KMS-11 (cell line): ENCODE data around the gene ADGRG6.

Experiments used
- H2AFZ ChIP-seq: fragments of 200-600 bp; sonication (generic); 2 replicates; pipeline ENCODE4 v1.6.1; 2016; ENCODE audit warnings: antibody characterized with exemption, mixed run types, low read depth
- H3K27ac ChIP-seq: fragments of 200-600 bp; sonication (generic); 2 replicates; pipeline ENCODE4 v1.6.1; 2016; ENCODE audit warnings: mild to moderate bottlenecking, mixed run types
- H3K27me3 ChIP-seq: fragments of 200-600 bp; sonication (generic); 2 replicates; pipeline ENCODE4 v1.6.1; 2017; ENCODE audit warnings: mild to moderate bottlenecking, low read depth, mixed run types, moderate library complexity; ENCODE audit not compliant: insufficient read depth
- H3K36me3 ChIP-seq: fragments of 200-600 bp; sonication (generic); 2 replicates; pipeline ENCODE4 v1.6.1; 2017; ENCODE audit warnings: mild to moderate bottlenecking, mixed run types; ENCODE audit not compliant: insufficient read depth
- H3K4me1 ChIP-seq: fragments of 200-600 bp; sonication (generic); 2 replicates; pipeline ENCODE4 v1.6.1; 2016; ENCODE audit warnings: mild to moderate bottlenecking, low read depth, mixed run types; ENCODE audit not compliant: poor library complexity, severe bottlenecking
- H3K4me2 ChIP-seq: fragments of 200-600 bp; sonication (generic); 2 replicates; pipeline ENCODE4 v1.7.0; 2016; ENCODE audit warnings: mild to moderate bottlenecking, mixed run types
- H3K4me3 ChIP-seq: fragments of 200-600 bp; sonication (generic); IDR thresholded peaks from 2 replicates; pipeline ENCODE4 v1.6.1; 2017; ENCODE audit warnings: low read depth, low read length, mixed read lengths; ENCODE audit not compliant: insufficient read depth
- H3K79me2 ChIP-seq: fragments of 200-600 bp; sonication (generic); 2 replicates; pipeline ENCODE4 v1.6.1; 2016; ENCODE audit warnings: low read depth, mixed run types; ENCODE audit not compliant: insufficient read depth
- H3K9ac ChIP-seq: fragments of 200-600 bp; sonication (generic); 2 replicates; pipeline ENCODE4 v1.6.1; 2016; ENCODE audit warnings: mild to moderate bottlenecking, mixed run types
- H4K20me1 ChIP-seq: fragments of 200-600 bp; sonication (generic); 2 replicates; pipeline ENCODE4 v1.6.1; 2016; ENCODE audit warnings: mild to moderate bottlenecking, mixed run types; ENCODE audit not compliant: insufficient read depth
- TF ChIP-seq, protein P1 (sequence below): fragments of 200-600 bp; sonication (generic); conservative IDR thresholded peaks from 2 replicates; pipeline ENCODE4 v1.6.1; 2017; ENCODE audit warnings: low read depth, mild to moderate bottlenecking, antibody characterized with exemption, low read length, moderate library complexity, mixed read lengths

ADGRG6 gene

GRCh38 chr6:142322066-142322465 lies 20.3 kb downstream of the ADGRG6 start:
- Histone ChIP-seq H4K20me1 (no peaks in the 10 kb centered on the region), H3K27me3 (no peaks in the 10 kb centered on the region), H3K4me1 (peaks cover 5% of the 10 kb centered on the region), H3K27ac (no peak overlapping the region), H2AFZ (no peak overlapping the region), H3K79me2 (no peaks in the 10 kb centered on the region), H3K9ac (no peak overlapping the region), H3K4me2 (no peak overlapping the region), H3K4me3 (no peak overlapping the region), H3K36me3 (no peaks in the 10 kb centered on the region)
- TF ChIP-seq, protein P1, sequence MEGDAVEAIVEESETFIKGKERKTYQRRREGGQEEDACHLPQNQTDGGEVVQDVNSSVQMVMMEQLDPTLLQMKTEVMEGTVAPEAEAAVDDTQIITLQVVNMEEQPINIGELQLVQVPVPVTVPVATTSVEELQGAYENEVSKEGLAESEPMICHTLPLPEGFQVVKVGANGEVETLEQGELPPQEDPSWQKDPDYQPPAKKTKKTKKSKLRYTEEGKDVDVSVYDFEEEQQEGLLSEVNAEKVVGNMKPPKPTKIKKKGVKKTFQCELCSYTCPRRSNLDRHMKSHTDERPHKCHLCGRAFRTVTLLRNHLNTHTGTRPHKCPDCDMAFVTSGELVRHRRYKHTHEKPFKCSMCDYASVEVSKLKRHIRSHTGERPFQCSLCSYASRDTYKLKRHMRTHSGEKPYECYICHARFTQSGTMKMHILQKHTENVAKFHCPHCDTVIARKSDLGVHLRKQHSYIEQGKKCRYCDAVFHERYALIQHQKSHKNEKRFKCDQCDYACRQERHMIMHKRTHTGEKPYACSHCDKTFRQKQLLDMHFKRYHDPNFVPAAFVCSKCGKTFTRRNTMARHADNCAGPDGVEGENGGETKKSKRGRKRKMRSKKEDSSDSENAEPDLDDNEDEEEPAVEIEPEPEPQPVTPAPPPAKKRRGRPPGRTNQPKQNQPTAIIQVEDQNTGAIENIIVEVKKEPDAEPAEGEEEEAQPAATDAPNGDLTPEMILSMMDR: no peak

DNA sequence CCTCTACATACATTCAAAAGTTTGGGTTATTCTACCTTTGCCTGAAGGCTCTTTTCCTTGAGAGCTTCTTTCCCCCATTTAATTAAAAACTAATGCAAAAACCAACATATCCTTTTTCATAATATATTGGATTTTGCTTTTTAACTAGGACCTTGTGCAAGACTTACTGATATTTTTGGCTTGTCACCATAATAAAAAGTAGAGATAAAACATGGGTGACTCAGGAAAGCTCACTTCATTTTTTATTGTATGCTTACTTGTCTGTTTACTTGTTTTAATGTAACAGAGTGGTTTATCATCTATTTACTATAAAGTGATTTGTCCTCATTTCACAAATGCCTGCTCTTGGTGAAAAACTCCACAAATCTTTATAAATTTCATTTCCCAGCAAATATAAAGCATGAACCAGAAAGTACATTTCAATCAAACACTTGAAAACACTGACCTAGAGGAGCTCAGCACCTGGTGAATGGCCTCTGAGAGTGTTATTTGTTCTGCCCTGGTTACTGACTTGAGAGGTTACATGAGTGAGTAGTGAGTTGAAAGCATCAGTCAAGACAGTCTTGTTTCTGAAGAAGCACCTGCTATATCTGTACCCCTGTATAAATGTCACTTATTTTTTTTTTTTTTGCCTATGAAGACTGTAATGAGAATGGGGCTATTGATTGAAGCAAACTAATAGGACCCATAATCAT lies 20.8 kb downstream of the ADGRG6 start:
- Histone ChIP-seq H3K36me3 (no peaks in the 10 kb centered on the region), H4K20me1 (no peaks in the 10 kb centered on the region), H2AFZ (no peak overlapping the region), H3K4me1 (no peaks in the 10 kb centered on the region), H3K4me2 (no peak overlapping the region), H3K27ac (no peak overlapping the region), H3K79me2 (no peaks in the 10 kb centered on the region), H3K27me3 (no peaks in the 10 kb centered on the region), H3K4me3 (no peak overlapping the region), H3K9ac (no peak overlapping the region)
- TF ChIP-seq, protein P1: no peak

GRCh38 chr6:142323377-142323776 lies 21.6 kb downstream of the ADGRG6 start:
- H3K27ac ChIP-seq: no peak overlapping the region

DNA sequence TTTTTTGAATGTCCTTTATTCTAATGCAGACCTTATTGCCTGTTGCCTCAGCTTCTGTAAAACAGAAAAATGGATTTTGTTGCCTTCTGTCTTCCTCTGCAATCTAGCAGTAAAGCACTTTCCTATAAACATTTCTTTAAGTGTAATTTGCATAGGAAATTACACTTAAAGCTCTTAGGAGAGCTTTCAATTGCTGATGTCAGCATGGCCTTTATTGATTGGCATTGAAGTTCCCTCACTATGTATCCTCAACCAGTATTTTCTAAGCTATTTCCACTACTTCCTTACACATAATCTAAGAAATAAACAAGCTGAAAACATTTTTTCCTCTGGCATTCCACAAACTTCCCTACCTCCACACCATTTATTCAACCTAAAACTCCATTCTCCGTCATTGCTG lies 22.3 kb downstream of the ADGRG6 start:
- H3K36me3 ChIP-seq: no peaks in the 10 kb centered on the region
- H4K20me1 ChIP-seq: no peaks in the 10 kb centered on the region
- no peak overlapping the region for H2AFZ ChIP-seq
- no peak overlapping the region for H3K9ac ChIP-seq
- no peaks in the 10 kb centered on the region for H3K4me1 ChIP-seq
- no peaks in the 10 kb centered on the region for H3K79me2 ChIP-seq
- H3K4me2 ChIP-seq: no peak overlapping the region
- H3K27ac ChIP-seq: no peak overlapping the region
- no peak overlapping the region for H3K4me3 ChIP-seq
- no peaks in the 10 kb centered on the region for H3K27me3 ChIP-seq
- TF ChIP-seq, protein P1: no peak

More at GRCh38 chr6:142323377-142323776, 21.6 kb downstream of the ADGRG6 start:
- TF ChIP-seq, protein P1: no peak
- no peak overlapping the region for H3K9ac ChIP-seq
- no peaks in the 10 kb centered on the region for H4K20me1 ChIP-seq
- no peak overlapping the region for H3K4me2 ChIP-seq
- no peaks in the 10 kb centered on the region for H3K4me1 ChIP-seq
- no peak overlapping the region for H3K4me3 ChIP-seq
- no peaks in the 10 kb centered on the region for H3K27me3 ChIP-seq
- H2AFZ ChIP-seq: no peak overlapping the region
- H3K36me3 ChIP-seq: no peaks in the 10 kb centered on the region
- H3K79me2 ChIP-seq: no peaks in the 10 kb centered on the region
